Right lobe of liver (tissue), 6 donors: ENCODE data around the gene SNX9. TPM values are rescaled to one million over a fixed set of nuclear protein-coding genes. Genes with fewer than 3 reads are reported as not detected.
A peak's percentile ranks its signal among the peaks of the same experiment; 100 is the strongest.

Experiments
- ATAC-seq, 4 donors: fragments of 200-7000 bp; cut with Tn5 transposase; one replicate each; pipeline ENCODE4 v1.9.1; 2020; ENCODE audit warnings: mild to moderate bottlenecking in 4 of 4, moderate library complexity in 4 of 4
- DNase-seq, 3 donors: peaks; one replicate each; pipeline ENCODE4 v3.0.0-alpha.2; 2020
- H3K27ac ChIP-seq, 3 donors: fragments of 200-600 bp; one replicate each; pipeline ENCODE4 v1.8.0; 2022
- H3K27me3 ChIP-seq, 2 donors: fragments of 200-600 bp; one replicate each; pipeline ENCODE4 v1.8.0; 2022
- H3K36me3 ChIP-seq, 4 donors: fragments of 200-600 bp; sonication (generic) in 1 of 4; one replicate each; pipeline versions ENCODE4 v1.5.1 to v1.8.0; 2017 to 2022; ENCODE audit warnings: control low read depth in 1 of 4
- H3K4me1 ChIP-seq, 4 donors: fragments of 200-600 bp; sonication (generic) in 1 of 4; one replicate each; pipeline versions ENCODE4 v1.5.1 to v1.8.0; 2017 to 2022; ENCODE audit warnings: control low read depth in 1 of 4
- H3K4me3 ChIP-seq, 3 donors: fragments of 200-600 bp; one replicate each; pipeline ENCODE4 v1.8.0; 2022
- H3K9me3 ChIP-seq, 4 donors: fragments of 200-600 bp; sonication (generic) in 1 of 4; one replicate each; pipeline versions ENCODE4 v1.5.1 to v1.8.0; 2017 to 2022; ENCODE audit warnings: control low read depth in 1 of 4
- POLR2A ChIP-seq: fragments of 450-650 bp; IDR thresholded peaks from one replicate; pipeline ENCODE4 v1.6.1; 2017; ENCODE audit warnings: antibody characterized with exemption, mild to moderate bottlenecking
- WGBS: methylation state at CpG from one replicate; pipeline ENCODE4 v1.1.6; 2018; ENCODE audit warnings: low coverage, low lambda C conversion rate; ENCODE audit not compliant: insufficient coverage; ENCODE audit errors: missing lambda C conversion rate; 5-methylcytosine and 5-hydroxymethylcytosine counted together
- intact Hi-C, 2 donors: fragments of 100-400 bp; cut with DNase I; formaldehyde crosslinking; loops; one replicate each; pipeline versions ENCODE4 v1.11.2 to v1.14.1; 2022
- total RNA-seq, 6 experiments: library from RNA; depleted of rRNA in 2 of 6; stranded (reverse); fragments of >200 nt in 2 of 6; fragmentation: NEBNext Ultra II Directional in 3 of 6; extraction: Animal tissue kit (Norgen Biotek cat#: 25700) in 3 of 6; gene quantifications; one replicate each; pipeline versions ENCODE4 v1.1.0 to v1.2.4, GENCODE V29; 2016 to 2023
- TF ChIP-seq, protein P1 (sequence below), 4 donors: fragments of 200-600 bp in 3 of 4; fragments of 450-650 bp in 1 of 4; IDR thresholded peaks; one replicate each; pipeline versions ENCODE4 v1.5.1 to v1.8.0; 2016 to 2022; ENCODE audit warnings: antibody characterized with exemption in 4 of 4, mild to moderate bottlenecking in 2 of 4
- donor health status: DM: no; HTN: yes; CAD: no.
- donor health status: DM: no; HTN: no; CAD: no.
- donor health status: DM: no; HTN: no; CAD: no.
- donor health status: DM: no; HTN: yes; CAD: no.
- donor health status: DM: no; HTN: yes; CAD: no.

Gene SNX9
- total RNA-seq, 6 experiments from 2014 or later, result 24.6 to 38.0 (median 29.3) TPM

DNA sequence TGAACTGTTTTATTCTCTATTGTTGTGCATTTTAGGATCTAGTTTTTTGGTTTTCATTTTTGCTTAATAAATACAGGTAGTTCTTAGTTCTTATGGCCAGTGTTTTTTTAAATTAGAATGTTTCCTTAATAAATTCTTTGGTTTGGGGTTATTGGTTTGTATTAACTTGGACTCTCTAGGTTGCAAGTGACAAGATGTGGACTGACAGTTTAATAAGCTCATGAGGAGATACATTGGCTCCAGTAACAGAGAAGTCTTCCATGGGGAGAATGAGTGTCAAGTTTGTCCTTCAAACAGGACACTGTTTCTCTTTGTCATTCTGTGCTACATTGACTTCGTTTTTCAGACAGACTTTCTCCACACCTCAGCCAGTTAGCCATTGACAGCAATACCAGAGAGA is 39.7 kb downstream of the SNX9 start:
- no peak for ATAC-seq
- intact Hi-C loops, result no loop called here
- no peak overlapping the region for H3K4me3 ChIP-seq
- no peak for TF ChIP-seq POLR2A
- TF ChIP-seq, protein P1, sequence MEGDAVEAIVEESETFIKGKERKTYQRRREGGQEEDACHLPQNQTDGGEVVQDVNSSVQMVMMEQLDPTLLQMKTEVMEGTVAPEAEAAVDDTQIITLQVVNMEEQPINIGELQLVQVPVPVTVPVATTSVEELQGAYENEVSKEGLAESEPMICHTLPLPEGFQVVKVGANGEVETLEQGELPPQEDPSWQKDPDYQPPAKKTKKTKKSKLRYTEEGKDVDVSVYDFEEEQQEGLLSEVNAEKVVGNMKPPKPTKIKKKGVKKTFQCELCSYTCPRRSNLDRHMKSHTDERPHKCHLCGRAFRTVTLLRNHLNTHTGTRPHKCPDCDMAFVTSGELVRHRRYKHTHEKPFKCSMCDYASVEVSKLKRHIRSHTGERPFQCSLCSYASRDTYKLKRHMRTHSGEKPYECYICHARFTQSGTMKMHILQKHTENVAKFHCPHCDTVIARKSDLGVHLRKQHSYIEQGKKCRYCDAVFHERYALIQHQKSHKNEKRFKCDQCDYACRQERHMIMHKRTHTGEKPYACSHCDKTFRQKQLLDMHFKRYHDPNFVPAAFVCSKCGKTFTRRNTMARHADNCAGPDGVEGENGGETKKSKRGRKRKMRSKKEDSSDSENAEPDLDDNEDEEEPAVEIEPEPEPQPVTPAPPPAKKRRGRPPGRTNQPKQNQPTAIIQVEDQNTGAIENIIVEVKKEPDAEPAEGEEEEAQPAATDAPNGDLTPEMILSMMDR (IDR thresholded peaks at IDR 0.05), result no peak
- H3K27ac ChIP-seq, result no peak overlapping the region
- no peaks in the 10 kb centered on the region for H3K9me3 ChIP-seq
- H3K36me3 ChIP-seq, result no peaks in the 10 kb centered on the region
- WGBS, result 67% methylated on average over 1 of the region's 1 CpG
- H3K27me3 ChIP-seq, result no peaks in the 10 kb centered on the region
- H3K4me1 ChIP-seq, result peaks cover 0 to 24% (median 10%) of the 10 kb centered on the region in 4 donors
- DNase-seq, result no peak

DNA sequence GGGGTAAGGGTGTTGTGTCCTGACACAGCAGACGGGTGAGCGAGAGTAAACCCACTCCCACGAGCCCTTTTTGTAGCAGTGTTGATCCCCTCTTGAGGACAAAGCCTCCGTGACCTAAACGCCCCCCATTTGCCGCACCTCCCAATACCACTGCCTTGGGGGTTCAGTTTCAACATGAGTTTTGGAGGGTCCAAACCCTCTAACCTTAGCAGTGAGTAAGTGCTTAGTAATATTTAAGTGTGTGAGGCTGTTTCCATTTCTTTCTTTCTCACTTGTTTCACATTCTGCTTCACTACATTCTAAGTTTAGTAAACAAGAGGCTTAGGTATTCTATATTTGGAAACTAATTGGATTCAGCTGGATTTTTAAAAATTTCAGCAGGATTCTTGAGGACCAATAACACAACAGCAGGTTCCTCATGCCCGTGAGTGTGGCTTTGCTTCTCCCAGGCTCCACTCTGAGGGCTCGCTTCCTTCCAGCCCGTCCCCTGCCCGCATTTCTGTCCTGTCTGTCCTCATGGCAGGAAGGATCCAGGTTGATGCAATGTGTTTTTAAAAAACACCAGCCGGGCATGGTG is 41.2 kb downstream of the SNX9 start:
- 89% methylated on average over 5 of the region's 11 CpGs for WGBS
- peaks cover 0 to 23% (median 9%) of the 10 kb centered on the region in 4 donors for H3K4me1 ChIP-seq
- intact Hi-C loops, result no loop called here
- DNase-seq, result no peak
- H3K4me3 ChIP-seq, result no peak overlapping the region
- no peak for ATAC-seq
- TF ChIP-seq POLR2A, result no peak
- TF ChIP-seq, protein P1 (IDR thresholded peaks at IDR 0.05), result no peak
- no peak overlapping the region for H3K27ac ChIP-seq
- H3K27me3 ChIP-seq, result no peaks in the 10 kb centered on the region
- no peaks in the 10 kb centered on the region for H3K9me3 ChIP-seq
- H3K36me3 ChIP-seq, result peaks cover 0 to 2% (median 0%) of the 10 kb centered on the region in 4 donors

DNA sequence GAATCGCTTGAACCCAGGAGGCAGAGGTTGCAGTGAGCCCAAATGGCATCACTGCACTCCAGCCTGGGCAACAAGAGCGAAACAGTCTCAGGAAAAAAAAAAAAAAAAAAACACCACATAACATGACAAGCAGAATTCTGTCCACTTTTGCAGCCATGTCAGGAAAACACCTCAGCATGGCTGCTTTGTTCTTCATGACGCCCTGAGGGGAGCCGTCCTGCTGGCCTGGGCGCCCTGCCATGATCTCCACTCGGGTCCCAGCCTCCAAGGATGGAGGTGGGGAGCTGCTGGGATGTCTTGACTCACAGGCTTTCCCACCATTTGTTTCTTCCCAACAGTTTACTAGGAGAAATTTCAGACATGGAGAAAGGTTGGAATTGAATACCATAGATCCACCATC is 42.2 kb downstream of the SNX9 start:
- Histone ChIP-seq H3K4me3 (no peak overlapping the region), H3K36me3 (peaks cover 0 to 5% (median 2%) of the 10 kb centered on the region in 4 donors), H3K9me3 (no peaks in the 10 kb centered on the region), H3K27me3 (no peaks in the 10 kb centered on the region), H3K27ac (no peak overlapping the region), H3K4me1 (peaks cover 0 to 13% (median 4%) of the 10 kb centered on the region in 4 donors)
- ATAC-seq (no peak), DNase-seq (no peak)
- intact Hi-C loops, result loop anchor here in 1 of 2 donors (5.0 kb wide), 1 partner anchor 103 kb away; no protein-coding TSS in a partner anchor
- WGBS, result no CpG with 5 or more reads among the region's 6 CpGs
- TF ChIP-seq, protein P1 (IDR thresholded peaks at IDR 0.05), result no peak
- no peak for TF ChIP-seq POLR2A

DNA sequence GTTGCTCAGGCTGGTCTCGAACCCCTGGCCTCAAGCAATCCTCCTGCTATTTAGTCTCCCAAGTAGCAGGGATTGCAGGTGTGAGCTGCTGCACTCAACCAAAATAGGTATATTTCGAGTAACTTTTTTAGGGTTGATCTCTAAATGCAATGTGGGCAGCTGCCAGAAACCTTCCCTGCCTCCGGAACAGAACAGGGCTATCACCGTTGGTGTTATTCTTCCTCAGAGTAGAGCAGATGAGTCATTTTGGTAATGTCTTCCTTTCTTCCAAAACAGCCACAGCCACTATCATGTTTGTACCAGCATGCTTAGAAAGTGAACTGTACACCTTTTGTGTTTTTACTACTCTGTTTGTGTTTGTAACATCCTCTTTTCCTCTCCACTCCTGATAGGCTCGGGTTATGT is 44.1 kb downstream of the SNX9 start:
- no peaks in the 10 kb centered on the region for H3K27me3 ChIP-seq
- TF ChIP-seq, protein P1 (IDR thresholded peaks at IDR 0.05), result no peak
- TF ChIP-seq POLR2A, result no peak
- intact Hi-C loops, result loop anchor here in 1 of 2 donors (5.0 kb wide), 1 partner anchor 105 kb away; no protein-coding TSS in a partner anchor
- H3K27ac ChIP-seq, result no peak overlapping the region
- H3K9me3 ChIP-seq, result no peaks in the 10 kb centered on the region
- ATAC-seq (peak in 3 of 4 donors; percentile 22 to 44 (median 41)), DNase-seq (no peak)
- H3K36me3 ChIP-seq, result peaks cover 0 to 5% (median 2%) of the 10 kb centered on the region in 4 donors
- no peak overlapping the region for H3K4me3 ChIP-seq
- no peaks in the 10 kb centered on the region for H3K4me1 ChIP-seq
- WGBS, result 69% methylated on average over 5 of the region's 5 CpGs
